22Rv1 (cell line): ENCODE data around the gene TATDN2.

Experiments
- CTCF ChIP-seq: fragments of 450-650 bp; IDR thresholded peaks from 2 replicates; pipeline ENCODE4 v1.5.1; 2017; ENCODE audit warnings: mild to moderate bottlenecking
- ZFX ChIP-seq: fragments of 450-650 bp; IDR thresholded peaks from 2 replicates; pipeline ENCODE4 v1.6.1; 2017; ENCODE audit warnings: antibody characterized with exemption, borderline replicate concordance

GRCh38 chr3:10232137-10232536 is 16.1 kb upstream of the TATDN2 start:
- TF ChIP-seq CTCF (no peak), ZFX (no peak)
